COLO668 (cell line): ENCODE measurements around the gene DIO2.

ENCODE experiments used
- DNase-seq: peaks from one replicate; lab custom pipeline; 2025; ENCODE audit not compliant: unreplicated experiment; lab: John Stamatoyannopoulos, UW

DIO2 gene

DNA sequence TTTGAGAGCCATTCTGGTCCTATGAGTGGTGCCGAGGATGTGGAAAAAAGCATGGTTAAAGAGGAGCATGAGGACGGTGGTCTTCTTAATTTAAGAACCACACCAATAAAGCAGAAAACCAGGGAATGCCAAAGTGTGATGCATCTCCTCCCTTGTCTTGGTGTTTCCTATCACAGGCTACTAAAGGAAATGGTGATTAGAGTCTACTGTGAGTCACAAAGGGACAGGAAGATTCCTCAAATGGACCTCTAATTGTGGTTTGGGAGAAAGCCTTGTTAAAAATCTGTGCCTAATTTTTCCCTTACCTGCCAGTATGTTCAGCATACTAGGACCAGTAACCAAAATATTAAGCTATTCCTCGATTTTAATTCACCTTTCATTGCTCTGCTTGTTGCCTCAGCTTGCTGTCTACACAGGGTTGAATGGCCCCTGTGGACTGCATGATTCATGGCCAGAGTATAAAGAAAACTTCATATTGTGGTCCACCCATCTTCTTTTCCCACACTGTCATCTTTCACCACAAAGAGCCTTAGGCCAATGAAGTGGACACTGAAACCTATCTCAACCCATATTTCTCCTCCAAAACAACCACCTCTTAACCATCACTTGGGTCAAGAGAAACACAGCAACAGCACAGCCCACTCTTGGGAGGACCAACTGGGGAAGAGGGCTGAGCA is 38.8 kb downstream of the DIO2 start:
- no peak for DNase-seq

DNA sequence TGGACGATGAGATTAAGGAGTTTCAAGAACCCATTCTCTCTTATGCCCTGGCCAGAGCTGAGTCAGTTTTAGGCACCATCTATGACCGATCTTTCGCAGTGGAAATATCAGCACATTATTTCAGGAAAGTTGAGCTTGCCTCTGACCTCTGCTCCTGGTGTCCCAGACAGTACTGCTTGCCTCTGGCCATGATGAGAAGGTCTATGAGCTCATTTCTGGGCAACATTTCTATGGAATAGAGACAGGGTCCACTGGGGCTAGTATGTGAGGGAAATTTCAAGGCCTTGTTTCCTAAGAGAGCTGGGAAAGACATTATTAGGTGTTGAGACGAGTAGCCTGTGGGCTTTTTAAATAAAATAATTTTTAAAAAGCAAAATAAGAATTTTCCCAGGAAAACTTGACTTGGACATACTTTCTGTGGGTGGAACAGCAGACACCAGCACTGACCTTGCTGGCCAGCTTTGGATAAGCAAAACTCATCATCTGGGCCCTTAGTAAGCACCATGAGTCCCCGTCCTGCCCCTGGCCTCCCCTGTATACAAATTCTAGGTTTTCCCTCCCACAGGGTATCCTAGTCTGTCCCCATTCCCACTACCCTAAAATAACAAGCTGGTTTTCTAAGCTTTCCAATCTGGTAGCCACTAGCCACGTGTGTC is 43.4 kb downstream of the DIO2 start:
- no peak for DNase-seq

GRCh38 chr14:80164991-80165721 is 46.1 kb downstream of the DIO2 start:
- DNase-seq: no peak

GRCh38 chr14:80152763-80153162 is 58.5 kb downstream of the DIO2 start:
- DNase-seq: no peak

GRCh38 chr14:80152166-80152565 is 59.1 kb downstream of the DIO2 start:
- DNase-seq: no peak

- DNase-seq: no peak
These were observed 61.0 kb downstream of the DIO2 start for GRCh38 chr14:80150301-80150700.
